DMS53 (cell line): ENCODE results near the gene PEX5L.

Experiments
- DNase-seq: peaks from one replicate; lab custom pipeline; 2025; lab: John Stamatoyannopoulos, UW

Gene PEX5L

GRCh38 chr3:179771797-179772196, 264.9 kb downstream of the PEX5L start:
- DNase-seq = no peak

DNA sequence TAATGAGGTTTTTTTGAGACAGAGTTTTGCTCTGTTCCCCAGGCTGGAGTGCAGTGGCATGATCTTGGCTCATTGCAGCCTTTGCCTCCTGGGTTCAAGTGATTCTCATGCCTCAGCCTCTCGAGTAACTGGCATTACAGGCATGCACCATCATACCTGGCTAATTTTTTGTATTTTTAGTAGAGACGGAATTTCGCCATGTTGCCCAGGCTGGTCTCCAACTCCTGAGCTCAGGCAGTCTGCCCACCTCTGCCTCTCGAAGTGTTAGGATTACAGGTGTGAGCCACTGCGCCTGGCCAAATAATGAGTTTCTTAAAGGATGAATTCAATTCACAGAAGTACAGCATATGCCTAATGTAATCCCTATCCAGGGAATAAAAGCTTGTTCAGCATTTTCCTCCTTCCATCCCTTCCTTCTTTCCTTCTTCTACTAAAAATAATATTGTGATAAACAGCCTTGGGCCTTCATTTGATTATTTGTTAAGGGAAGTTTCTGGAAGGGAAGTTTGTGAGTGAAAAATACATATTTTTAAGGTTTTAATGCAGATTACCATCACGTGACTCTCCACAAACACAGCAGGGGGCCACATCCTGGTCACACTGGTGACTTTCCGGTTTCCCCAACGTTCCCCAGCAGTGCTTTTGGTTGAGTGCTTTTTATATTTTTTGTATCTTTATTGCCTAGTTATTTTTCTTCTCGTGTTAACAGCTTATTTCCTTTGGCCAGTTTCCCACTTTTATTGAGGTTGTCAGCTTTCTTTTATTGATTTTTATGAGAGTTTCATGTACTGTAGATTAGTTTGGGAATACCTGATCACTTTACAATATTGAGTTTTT, 267.1 kb downstream of the PEX5L start:
- DNase-seq = no peak

DNA sequence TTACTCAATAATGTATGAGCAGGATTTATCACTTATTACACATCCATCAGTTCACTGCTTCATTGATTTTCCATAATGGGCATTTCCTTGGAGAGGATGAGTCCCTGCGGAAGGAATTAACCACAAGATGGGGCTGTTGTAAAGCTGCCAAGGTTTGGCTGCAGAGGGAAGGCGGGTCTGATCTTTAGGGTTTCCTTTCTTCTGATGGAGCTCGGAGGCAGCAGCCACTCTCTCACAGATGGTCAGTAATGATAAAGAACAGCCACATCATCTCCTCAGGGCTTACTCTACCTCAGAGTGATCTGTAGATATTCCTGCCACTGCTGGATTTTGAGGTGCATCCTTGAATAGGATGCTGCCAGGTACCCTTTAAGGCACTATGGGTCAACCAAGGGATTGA, 268.7 kb downstream of the PEX5L start:
- DNase-seq = peak; percentile 35

DNA sequence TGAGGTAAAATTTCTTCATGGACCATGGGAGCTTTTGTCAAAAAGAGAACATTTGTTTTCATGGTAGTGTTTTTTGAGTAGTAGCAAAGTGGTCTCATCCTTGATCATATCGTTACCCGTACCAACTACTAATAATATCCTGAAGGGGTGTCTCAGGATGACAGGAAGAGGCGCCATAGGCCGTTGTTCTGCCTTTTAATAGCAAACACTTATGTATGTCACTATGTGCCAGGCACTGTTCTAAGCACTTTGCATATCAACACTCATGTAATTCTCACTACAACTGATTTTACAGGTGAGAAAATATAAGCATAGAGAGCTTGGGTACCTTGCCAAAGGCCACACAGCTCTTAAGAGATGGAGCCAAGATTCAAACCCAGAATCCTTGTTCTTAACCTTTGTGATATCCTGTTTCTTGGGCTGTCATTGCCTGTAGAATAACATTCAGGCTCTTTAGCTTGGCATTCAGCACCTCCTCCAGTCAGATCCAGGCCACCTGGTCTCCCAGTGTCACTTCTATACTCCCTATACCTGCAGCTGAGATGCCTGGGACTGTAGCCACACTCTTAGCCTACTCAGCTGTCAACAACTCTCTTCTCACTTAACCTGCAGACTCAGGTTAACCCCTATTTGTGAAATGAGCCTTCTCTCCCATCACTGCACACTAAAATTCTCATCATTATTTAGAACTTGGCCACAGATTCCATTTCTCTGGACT, 270.2 kb downstream of the PEX5L start:
- no peak for DNase-seq

- DNase-seq = no peak
Measured at GRCh38 chr3:179765396-179765795, 271.3 kb downstream of the PEX5L start.

- DNase-seq = peak; percentile 88
Measured at GRCh38 chr3:179760944-179761343, 275.8 kb downstream of the PEX5L start.

- DNase-seq = peak; percentile 42
Measured at GRCh38 chr3:179750720-179751328, 285.9 kb downstream of the PEX5L start.

DNA sequence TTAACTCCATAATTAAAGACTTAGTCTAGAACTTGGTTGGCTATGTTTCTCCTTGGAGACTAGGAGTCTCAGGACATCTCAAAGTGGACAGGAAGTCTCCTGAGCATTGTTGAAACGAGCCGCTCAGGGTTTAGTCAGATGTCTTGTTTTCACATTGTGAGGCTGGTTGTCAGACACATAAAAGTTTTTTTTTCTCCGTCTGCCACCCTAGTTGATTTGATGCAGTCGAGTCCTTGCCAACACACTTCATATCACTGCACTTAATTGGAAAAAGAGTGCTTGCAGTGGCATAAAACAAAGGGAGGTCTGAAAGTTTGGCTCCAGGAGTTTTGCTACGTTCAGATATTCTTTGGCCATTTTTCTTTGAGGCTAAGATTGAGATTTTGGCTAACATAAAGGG, 291.0 kb downstream of the PEX5L start:
- no peak for DNase-seq

GRCh38 chr3:179745079-179745478, 291.7 kb downstream of the PEX5L start:
- no peak for DNase-seq
